ENCODE measurements around the gene BOLA1.

BOLA1 gene

DNA sequence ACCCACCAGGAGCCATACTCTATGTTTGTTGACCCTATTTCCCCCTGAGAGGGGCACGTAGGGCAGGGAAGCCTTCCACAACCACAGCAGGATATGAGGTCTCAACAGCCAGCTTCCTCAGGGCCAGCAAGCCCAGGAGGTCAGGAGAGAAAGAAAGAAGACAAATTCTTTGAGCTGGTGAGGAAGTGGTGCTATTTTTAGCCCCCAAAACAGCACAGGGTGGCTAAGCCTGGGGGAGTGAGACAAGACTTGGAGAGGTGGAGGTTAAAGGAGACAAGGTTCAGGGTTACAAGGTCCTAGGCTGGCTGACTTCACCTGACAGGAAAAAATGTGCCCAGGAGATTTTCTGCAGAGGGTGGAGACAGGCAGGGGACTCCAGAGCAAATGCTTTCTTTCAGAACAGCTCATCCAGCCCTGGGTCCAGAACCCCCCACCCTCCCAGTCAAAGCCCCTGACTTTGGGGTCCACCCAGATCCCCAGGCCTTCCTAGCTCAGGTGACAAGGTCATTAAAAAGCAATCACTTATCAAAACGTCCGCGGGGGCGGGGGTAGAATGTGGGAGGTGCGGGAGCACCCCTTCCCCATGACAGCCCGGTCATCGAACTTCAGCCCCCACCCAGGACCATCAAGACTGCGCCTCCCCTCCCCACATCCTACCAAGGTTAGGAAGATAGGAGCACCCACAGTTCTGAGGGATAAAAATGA is 17.0 kb downstream of the BOLA1 start:
- TF ChIP-seq ESRRG (CRISPR knock-in tag; IDR thresholded peaks at IDR 0.05) = no peak
- no peak for ATAC-seq

DNA sequence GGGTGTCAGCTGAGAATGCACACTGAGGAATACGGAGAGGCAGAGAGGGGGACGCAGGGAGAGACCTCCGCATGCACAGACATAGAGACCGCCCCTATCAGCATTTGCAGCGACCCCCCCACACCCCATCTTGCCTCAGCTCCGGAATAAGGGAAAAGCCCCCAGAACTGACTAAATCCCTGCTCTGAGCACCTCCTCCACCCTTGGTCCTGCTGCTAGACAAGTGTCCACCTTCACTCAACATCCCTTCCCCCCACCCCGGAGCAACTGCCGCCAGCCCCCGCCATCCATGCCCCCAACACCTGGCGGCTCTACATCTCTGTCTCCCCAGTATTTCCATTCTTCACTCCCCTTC is 17.5 kb downstream of the BOLA1 start:
- TF ChIP-seq, protein P1, sequence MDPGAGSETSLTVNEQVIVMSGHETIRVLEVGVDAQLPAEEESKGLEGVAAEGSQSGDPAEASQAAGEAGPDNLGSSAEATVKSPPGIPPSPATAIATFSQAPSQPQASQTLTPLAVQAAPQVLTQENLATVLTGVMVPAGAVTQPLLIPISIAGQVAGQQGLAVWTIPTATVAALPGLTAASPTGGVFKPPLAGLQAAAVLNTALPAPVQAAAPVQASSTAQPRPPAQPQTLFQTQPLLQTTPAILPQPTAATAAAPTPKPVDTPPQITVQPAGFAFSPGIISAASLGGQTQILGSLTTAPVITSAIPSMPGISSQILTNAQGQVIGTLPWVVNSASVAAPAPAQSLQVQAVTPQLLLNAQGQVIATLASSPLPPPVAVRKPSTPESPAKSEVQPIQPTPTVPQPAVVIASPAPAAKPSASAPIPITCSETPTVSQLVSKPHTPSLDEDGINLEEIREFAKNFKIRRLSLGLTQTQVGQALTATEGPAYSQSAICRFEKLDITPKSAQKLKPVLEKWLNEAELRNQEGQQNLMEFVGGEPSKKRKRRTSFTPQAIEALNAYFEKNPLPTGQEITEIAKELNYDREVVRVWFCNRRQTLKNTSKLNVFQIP (CRISPR knock-in tag; IDR thresholded peaks at IDR 0.05; ENCODE audit: borderline replicate concordance, low read depth) = no peak
- TF ChIP-seq ISL1 (CRISPR knock-in tag; IDR thresholded peaks at IDR 0.05) (no peak), ZFP3 (CRISPR knock-in tag; IDR thresholded peaks at IDR 0.05) (no peak), OSR1 (CRISPR knock-in tag; IDR thresholded peaks at IDR 0.05) (no peak), RARB (CRISPR knock-in tag; IDR thresholded peaks at IDR 0.05) (no peak), CSDC2 (CRISPR knock-in tag; IDR thresholded peaks at IDR 0.05) (no peak)
- TF ChIP-seq, protein P2, sequence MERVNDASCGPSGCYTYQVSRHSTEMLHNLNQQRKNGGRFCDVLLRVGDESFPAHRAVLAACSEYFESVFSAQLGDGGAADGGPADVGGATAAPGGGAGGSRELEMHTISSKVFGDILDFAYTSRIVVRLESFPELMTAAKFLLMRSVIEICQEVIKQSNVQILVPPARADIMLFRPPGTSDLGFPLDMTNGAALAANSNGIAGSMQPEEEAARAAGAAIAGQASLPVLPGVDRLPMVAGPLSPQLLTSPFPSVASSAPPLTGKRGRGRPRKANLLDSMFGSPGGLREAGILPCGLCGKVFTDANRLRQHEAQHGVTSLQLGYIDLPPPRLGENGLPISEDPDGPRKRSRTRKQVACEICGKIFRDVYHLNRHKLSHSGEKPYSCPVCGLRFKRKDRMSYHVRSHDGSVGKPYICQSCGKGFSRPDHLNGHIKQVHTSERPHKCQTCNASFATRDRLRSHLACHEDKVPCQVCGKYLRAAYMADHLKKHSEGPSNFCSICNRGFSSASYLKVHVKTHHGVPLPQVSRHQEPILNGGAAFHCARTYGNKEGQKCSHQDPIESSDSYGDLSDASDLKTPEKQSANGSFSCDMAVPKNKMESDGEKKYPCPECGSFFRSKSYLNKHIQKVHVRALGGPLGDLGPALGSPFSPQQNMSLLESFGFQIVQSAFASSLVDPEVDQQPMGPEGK (CRISPR knock-in tag; IDR thresholded peaks at IDR 0.05; ENCODE audit: borderline replicate concordance) = no peak
- ATAC-seq = no peak; the same call in 2 of the 3 replicates

DNA sequence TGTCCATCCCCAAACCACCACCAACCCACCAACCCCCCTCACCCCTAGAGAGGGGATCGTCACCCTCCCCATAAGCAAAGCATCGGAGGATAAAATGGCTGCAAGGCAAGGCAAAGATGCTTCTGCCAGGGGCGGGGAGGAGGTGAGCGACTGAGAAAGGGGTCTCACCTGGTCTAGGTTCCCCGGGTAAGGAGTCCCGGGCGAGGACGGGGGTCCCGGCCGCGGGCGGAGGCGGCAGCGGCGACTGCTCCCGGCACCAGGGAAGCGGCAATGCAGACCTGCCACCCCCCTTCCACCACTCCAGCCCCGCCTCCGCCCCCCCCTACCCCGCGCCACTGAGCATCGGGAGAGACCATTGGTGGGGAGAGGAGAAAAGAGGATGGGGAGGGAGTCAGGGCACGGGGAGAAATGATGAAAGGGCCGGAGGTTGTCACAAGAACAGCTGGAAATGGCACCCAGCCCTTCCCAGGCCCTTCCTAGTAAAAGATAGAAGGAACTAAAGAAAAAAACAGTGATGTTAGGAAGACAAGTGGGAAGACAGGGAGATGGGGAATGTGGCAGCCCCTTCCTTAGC is 18.3 kb downstream of the BOLA1 start, which contains the start of gene SV2A:
SV2A (minus strand) TSS at position 274 of the 574 bp plus-strand sequence. CDS start 4,004 bp downstream, outside the sequence.
- peak; percentile 91 for ATAC-seq
- TF ChIP-seq BACH2 (CRISPR knock-in tag; IDR thresholded peaks at IDR 0.05; ENCODE audit: borderline replicate concordance) (no peak), ESRRG (CRISPR knock-in tag; IDR thresholded peaks at IDR 0.05) (no peak)
- TF ChIP-seq, protein P3, sequence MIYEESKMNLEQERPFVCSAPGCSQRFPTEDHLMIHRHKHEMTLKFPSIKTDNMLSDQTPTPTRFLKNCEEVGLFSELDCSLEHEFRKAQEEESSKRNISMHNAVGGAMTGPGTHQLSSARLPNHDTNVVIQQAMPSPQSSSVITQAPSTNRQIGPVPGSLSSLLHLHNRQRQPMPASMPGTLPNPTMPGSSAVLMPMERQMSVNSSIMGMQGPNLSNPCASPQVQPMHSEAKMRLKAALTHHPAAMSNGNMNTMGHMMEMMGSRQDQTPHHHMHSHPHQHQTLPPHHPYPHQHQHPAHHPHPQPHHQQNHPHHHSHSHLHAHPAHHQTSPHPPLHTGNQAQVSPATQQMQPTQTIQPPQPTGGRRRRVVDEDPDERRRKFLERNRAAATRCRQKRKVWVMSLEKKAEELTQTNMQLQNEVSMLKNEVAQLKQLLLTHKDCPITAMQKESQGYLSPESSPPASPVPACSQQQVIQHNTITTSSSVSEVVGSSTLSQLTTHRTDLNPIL (CRISPR knock-in tag; IDR thresholded peaks at IDR 0.05; ENCODE audit: low read depth) = no peak

DNA sequence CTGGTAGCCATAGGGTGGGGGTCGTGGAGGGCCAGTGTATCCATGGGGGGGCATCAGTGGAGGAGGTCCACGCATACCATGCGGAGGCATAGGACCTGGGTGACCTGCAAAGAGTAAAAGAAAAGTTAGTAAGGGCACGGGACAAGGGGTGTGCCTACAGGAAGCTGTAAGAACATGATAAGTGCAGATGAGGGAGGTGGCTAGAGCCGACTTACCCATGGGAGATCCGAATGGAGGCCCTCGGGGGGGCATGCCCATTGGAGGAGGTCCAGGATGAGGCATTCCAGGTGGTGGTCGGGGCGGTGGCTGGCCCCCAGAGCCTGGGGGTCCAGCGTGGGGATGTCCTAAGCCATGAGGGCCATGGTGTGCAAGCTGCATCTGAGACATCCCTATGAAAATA is 24.3 kb downstream of the BOLA1 start:
- ATAC-seq = no peak
- TF ChIP-seq, protein P1 (CRISPR knock-in tag; IDR thresholded peaks at IDR 0.05; ENCODE audit: borderline replicate concordance, low read depth) = no peak
- TF ChIP-seq, protein P4, sequence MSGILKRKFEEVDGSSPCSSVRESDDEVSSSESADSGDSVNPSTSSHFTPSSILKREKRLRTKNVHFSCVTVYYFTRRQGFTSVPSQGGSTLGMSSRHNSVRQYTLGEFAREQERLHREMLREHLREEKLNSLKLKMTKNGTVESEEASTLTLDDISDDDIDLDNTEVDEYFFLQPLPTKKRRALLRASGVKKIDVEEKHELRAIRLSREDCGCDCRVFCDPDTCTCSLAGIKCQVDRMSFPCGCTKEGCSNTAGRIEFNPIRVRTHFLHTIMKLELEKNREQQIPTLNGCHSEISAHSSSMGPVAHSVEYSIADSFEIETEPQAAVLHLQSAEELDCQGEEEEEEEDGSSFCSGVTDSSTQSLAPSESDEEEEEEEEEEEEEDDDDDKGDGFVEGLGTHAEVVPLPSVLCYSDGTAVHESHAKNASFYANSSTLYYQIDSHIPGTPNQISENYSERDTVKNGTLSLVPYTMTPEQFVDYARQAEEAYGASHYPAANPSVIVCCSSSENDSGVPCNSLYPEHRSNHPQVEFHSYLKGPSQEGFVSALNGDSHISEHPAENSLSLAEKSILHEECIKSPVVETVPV (CRISPR knock-in tag; IDR thresholded peaks at IDR 0.05) = no peak
- TF ChIP-seq ZFP30 (CRISPR knock-in tag; IDR thresholded peaks at IDR 0.05) (no peak), PPARA (CRISPR knock-in tag; IDR thresholded peaks at IDR 0.05; ENCODE audit: borderline replicate concordance) (no peak), ZFP3 (CRISPR knock-in tag; IDR thresholded peaks at IDR 0.05) (no peak), SNAI2 (CRISPR knock-in tag; IDR thresholded peaks at IDR 0.05) (no peak), OSR1 (CRISPR knock-in tag; IDR thresholded peaks at IDR 0.05) (no peak), ZNF8 (CRISPR knock-in tag; IDR thresholded peaks at IDR 0.05) (no peak), ISL1 (CRISPR knock-in tag; IDR thresholded peaks at IDR 0.05) (no peak), ZC3H10 (CRISPR knock-in tag; IDR thresholded peaks at IDR 0.05) (no peak), BACH2 (CRISPR knock-in tag; IDR thresholded peaks at IDR 0.05; ENCODE audit: borderline replicate concordance) (no peak), ZNF565 (CRISPR knock-in tag; conservative IDR thresholded peaks at IDR 0.05; ENCODE audit: low read depth) (no peak), TCF4 (CRISPR knock-in tag; IDR thresholded peaks at IDR 0.05; ENCODE audit: borderline replicate concordance) (no peak), GLIS3 (CRISPR knock-in tag; IDR thresholded peaks at IDR 0.05) (no peak), TOX (CRISPR knock-in tag; IDR thresholded peaks at IDR 0.05; ENCODE audit: borderline replicate concordance) (no peak)
- TF ChIP-seq, protein P2 (CRISPR knock-in tag; IDR thresholded peaks at IDR 0.05; ENCODE audit: borderline replicate concordance) = no peak
- TF ChIP-seq, protein P3 (CRISPR knock-in tag; IDR thresholded peaks at IDR 0.05; ENCODE audit: low read depth) = no peak

Data from SK-N-SH treated with all-trans-retinoic acid at 6 μM for 48 hours (cell line).